ENCODE data around the gene RECQL5.

GRCh38 chr17:75623386-75623785, 43.6 kb downstream of the RECQL5 start:
- TF ChIP-seq PKNOX1 (IDR thresholded peaks at IDR 0.05): no peak
- no peak for TF ChIP-seq FOXM1 (IDR thresholded peaks at IDR 0.05; ENCODE audit: borderline replicate concordance)
- no peak for TF ChIP-seq CTBP1 (IDR thresholded peaks at IDR 0.05; ENCODE audit: borderline replicate concordance)
- TF ChIP-seq TARDBP (IDR thresholded peaks at IDR 0.05): no peak
- TF ChIP-seq ARNT (IDR thresholded peaks at IDR 0.05): no peak
- no peak for TF ChIP-seq HDGF (IDR thresholded peaks at IDR 0.05; ENCODE audit: borderline replicate concordance)
- no peak for TF ChIP-seq BHLHE40 (IDR thresholded peaks at IDR 0.05; ENCODE audit: borderline replicate concordance)
- TF ChIP-seq SUZ12 (IDR thresholded peaks at IDR 0.05): no peak
- TF ChIP-seq SP1 (IDR thresholded peaks at IDR 0.05): no peak
- TF ChIP-seq FOXK2 (IDR thresholded peaks at IDR 0.05): no peak
- TF ChIP-seq LEF1 (IDR thresholded peaks at IDR 0.05; ENCODE audit: borderline replicate concordance): no peak

All from HEK293T (cell line).